SJSA1 (cell line): Measurements from ENCODE around the gene BEST1. TPM values are rescaled to one million over a fixed set of nuclear protein-coding genes. Genes with fewer than 3 reads are reported as not detected.
A peak's percentile ranks its signal among the peaks of the same experiment; 100 is the strongest.
"Not testable (repeated sequence)": the region's sequence is repeated elsewhere in the genome, so short reads cannot be mapped to it uniquely, and the experiment has no call there.

ENCODE experiments used
- DNase-seq, 2 experiments: peaks; one replicate each; pipeline ENCODE4 v3.0.0-alpha.2; 2015 to 2020; ENCODE audit warnings: low spot score in 2 of 2, low read depth in 1 of 2
- H3K27ac ChIP-seq: fragments of 250-450 bp; sonication (Bioruptor Pico); 2 replicates; pipeline ENCODE4 v1.5.1; 2020; ENCODE audit warnings: mild to moderate bottlenecking, moderate library complexity
- H3K27me3 ChIP-seq: fragments of 250-450 bp; sonication (Bioruptor Pico); replicated peaks from 2 replicates; pipeline ENCODE4 v1.5.1; 2020; ENCODE audit warnings: mild to moderate bottlenecking, moderate library complexity
- H3K36me3 ChIP-seq: fragments of 250-450 bp; sonication (Bioruptor Pico); 2 replicates; pipeline ENCODE4 v1.5.1; 2020; ENCODE audit warnings: mild to moderate bottlenecking
- H3K4me1 ChIP-seq: fragments of 250-450 bp; sonication (Bioruptor Pico); replicated peaks from 2 replicates; pipeline ENCODE4 v1.6.1; 2021; ENCODE audit warnings: mild to moderate bottlenecking
- H3K4me3 ChIP-seq: fragments of 250-450 bp; sonication (Bioruptor Pico); 2 replicates; pipeline ENCODE4 v1.5.1; 2020; ENCODE audit warnings: mild to moderate bottlenecking
- H3K9me3 ChIP-seq: fragments of 250-450 bp; sonication (Bioruptor Pico); replicated peaks from 2 replicates; pipeline ENCODE4 v1.5.1; 2020; ENCODE audit warnings: mild to moderate bottlenecking
- total RNA-seq: library from RNA; depleted of rRNA; stranded (reverse); fragments of >200 nt; shearing (Covaris generic); gene quantifications from 2 replicates; pipeline ENCODE4 v1.2.3, GENCODE V29; 2014

The BEST1 gene
- total RNA-seq, 1 experiment from 2014 or later: 0.74 TPM

GRCh38 chr11:61957021-61957770 lies 7.0 kb downstream of the BEST1 start:
- DNase-seq: peak in 1 of 2 experiments; percentile 37
- no peaks in the 10 kb centered on the region for H3K9me3 ChIP-seq

GRCh38 chr11:61958590-61958989 lies 8.4 kb downstream of the BEST1 start:
- Histone ChIP-seq H3K4me3 (no peak overlapping the region), H3K27me3 (no peaks in the 10 kb centered on the region), H3K36me3 (peaks cover 18% of the 10 kb centered on the region), H3K4me1 (peaks cover 4% of the 10 kb centered on the region; the same call in 1 of the 2 replicates), H3K27ac (no peak overlapping the region), H3K9me3 (no peaks in the 10 kb centered on the region)
- DNase-seq: no peak

More at GRCh38 chr11:61957021-61957770, 7.0 kb downstream of the BEST1 start:
- no peaks in the 10 kb centered on the region for H3K27me3 ChIP-seq
- H3K36me3 ChIP-seq: peaks cover 4% of the 10 kb centered on the region
- H3K4me3 ChIP-seq: no peak overlapping the region
- H3K4me1 ChIP-seq: peaks cover 4% of the 10 kb centered on the region; the same call in 1 of the 2 replicates
- no peak overlapping the region for H3K27ac ChIP-seq

- H3K27me3 ChIP-seq: no peaks in the 10 kb centered on the region
- no peaks in the 10 kb centered on the region for H3K9me3 ChIP-seq
- H3K27ac ChIP-seq: no peak overlapping the region
- peaks cover 5% of the 10 kb centered on the region; the same call in 1 of the 2 replicates for H3K4me1 ChIP-seq
- DNase-seq: peak in 1 of 2 experiments; percentile 35
- H3K36me3 ChIP-seq: peaks cover 23% of the 10 kb centered on the region
- no peak overlapping the region for H3K4me3 ChIP-seq
These were observed 9.0 kb downstream of the BEST1 start for GRCh38 chr11:61959114-61959513.

GRCh38 chr11:61959678-61960077 lies 9.5 kb downstream of the BEST1 start:
- Histone ChIP-seq H3K36me3 (peaks cover 29% of the 10 kb centered on the region), H3K4me1 (peaks cover 10% of the 10 kb centered on the region), H3K27me3 (no peaks in the 10 kb centered on the region), H3K9me3 (no peaks in the 10 kb centered on the region), H3K27ac (no peak overlapping the region), H3K4me3 (no peak overlapping the region)
- peak in 1 of 2 experiments; percentile 41 for DNase-seq

GRCh38 chr11:61960532-61960931 lies 10.4 kb downstream of the BEST1 start:
- Histone ChIP-seq H3K4me3 (no peak overlapping the region), H3K4me1 (peaks cover 15% of the 10 kb centered on the region), H3K9me3 (no peaks in the 10 kb centered on the region), H3K27ac (no peak overlapping the region), H3K27me3 (no peaks in the 10 kb centered on the region), H3K36me3 (peaks cover 37% of the 10 kb centered on the region)
- DNase-seq: peak in 1 of 2 experiments; percentile 29

GRCh38 chr11:61961570-61962212 lies 11.5 kb downstream of the BEST1 start:
- Histone ChIP-seq H3K36me3 (peaks cover 49% of the 10 kb centered on the region), H3K9me3 (no peaks in the 10 kb centered on the region), H3K4me1 (peaks cover 16% of the 10 kb centered on the region), H3K27me3 (no peaks in the 10 kb centered on the region), H3K4me3 (no peak overlapping the region), H3K27ac (no peak overlapping the region)
- peak in 1 of 2 experiments; percentile 51 for DNase-seq

GRCh38 chr11:61962213-61963015 lies 12.3 kb downstream of the BEST1 start:
- Histone ChIP-seq H3K27me3 (no peaks in the 10 kb centered on the region), H3K27ac (no peak overlapping the region), H3K9me3 (no peaks in the 10 kb centered on the region), H3K36me3 (peaks cover 56% of the 10 kb centered on the region), H3K4me1 (peaks cover 16% of the 10 kb centered on the region), H3K4me3 (no peak overlapping the region)
- peak in 1 of 2 experiments; percentile 45 for DNase-seq

- Histone ChIP-seq H3K27me3 (no peaks in the 10 kb centered on the region), H3K36me3 (peaks cover 56% of the 10 kb centered on the region), H3K9me3 (no peaks in the 10 kb centered on the region), H3K27ac (no peak overlapping the region), H3K4me1 (peaks cover 16% of the 10 kb centered on the region), H3K4me3 (no peak overlapping the region)
- DNase-seq: no peak
These were observed 12.8 kb downstream of the BEST1 start for GRCh38 chr11:61963016-61963281.

- Histone ChIP-seq H3K27me3 (no peaks in the 10 kb centered on the region), H3K4me3 (no peak overlapping the region), H3K4me1 (peaks cover 22% of the 10 kb centered on the region), H3K36me3 (peaks cover 56% of the 10 kb centered on the region), H3K27ac (no peak overlapping the region), H3K9me3 (no peaks in the 10 kb centered on the region)
- peak in 1 of 2 experiments; percentile 34 for DNase-seq
These were observed 13.3 kb downstream of the BEST1 start for GRCh38 chr11:61963282-61964057.

GRCh38 chr11:61964058-61964665 lies 14.0 kb downstream of the BEST1 start:
- no peak overlapping the region for H3K4me3 ChIP-seq
- no peaks in the 10 kb centered on the region for H3K9me3 ChIP-seq
- peak in 1 of 2 experiments; percentile 25 for DNase-seq
- H3K36me3 ChIP-seq: peaks cover 56% of the 10 kb centered on the region
- peaks cover 29% of the 10 kb centered on the region for H3K4me1 ChIP-seq
- H3K27me3 ChIP-seq: no peaks in the 10 kb centered on the region
- H3K27ac ChIP-seq: no peak overlapping the region

GRCh38 chr11:61964666-61965271 lies 14.6 kb downstream of the BEST1 start:
- peaks cover 35% of the 10 kb centered on the region for H3K4me1 ChIP-seq
- DNase-seq, H3K9me3 ChIP-seq, H3K27ac ChIP-seq, H3K27me3 ChIP-seq: not testable (repeated sequence)
- peak overlapping the region; percentile 88 for H3K4me3 ChIP-seq
- H3K36me3 ChIP-seq: peaks cover 56% of the 10 kb centered on the region

GRCh38 chr11:61966734-61967115 lies 16.6 kb downstream of the BEST1 start:
- Histone ChIP-seq H3K9me3 (no peaks in the 10 kb centered on the region), H3K36me3 (peaks cover 56% of the 10 kb centered on the region), H3K4me1 (peaks cover 54% of the 10 kb centered on the region), H3K27me3 (no peaks in the 10 kb centered on the region), H3K27ac (peak overlapping the region; percentile 88), H3K4me3 (peak overlapping the region; percentile 88)
- DNase-seq: peak; percentile 61 to 65
